GM18519 (cell line): ENCODE data around the gene ACTG2.
A peak's percentile ranks its signal among the peaks of the same experiment; 100 is the strongest.

Experiments
- ATAC-seq: cut with Tn5 transposase; IDR thresholded peaks from one replicate; pipeline ENCODE4 v1.9.1; 2021; ENCODE audit warnings: mild to moderate bottlenecking, moderate library complexity; ENCODE audit not compliant: unreplicated experiment, low FRiP score

Gene ACTG2

DNA sequence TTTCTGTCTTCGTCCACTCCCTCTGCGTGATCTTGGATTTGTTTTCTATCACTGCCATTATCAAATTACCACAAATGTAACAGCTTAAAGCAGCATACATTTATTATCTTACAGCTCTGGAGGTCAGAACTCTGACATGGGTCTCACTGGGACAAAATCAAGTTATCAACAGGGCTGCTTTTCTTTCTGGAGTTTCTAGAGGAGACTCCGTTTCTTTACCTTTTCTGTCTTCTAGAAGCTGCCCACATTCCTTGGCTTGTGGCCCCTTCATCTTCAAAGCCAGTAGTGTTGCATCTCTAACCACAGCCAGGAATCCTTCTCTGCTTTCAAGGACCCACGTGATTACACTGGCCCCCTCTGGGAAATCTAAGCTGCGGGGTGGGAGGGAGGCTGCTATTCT lies 70.0 kb downstream of the ACTG2 start:
- no peak for ATAC-seq

DNA sequence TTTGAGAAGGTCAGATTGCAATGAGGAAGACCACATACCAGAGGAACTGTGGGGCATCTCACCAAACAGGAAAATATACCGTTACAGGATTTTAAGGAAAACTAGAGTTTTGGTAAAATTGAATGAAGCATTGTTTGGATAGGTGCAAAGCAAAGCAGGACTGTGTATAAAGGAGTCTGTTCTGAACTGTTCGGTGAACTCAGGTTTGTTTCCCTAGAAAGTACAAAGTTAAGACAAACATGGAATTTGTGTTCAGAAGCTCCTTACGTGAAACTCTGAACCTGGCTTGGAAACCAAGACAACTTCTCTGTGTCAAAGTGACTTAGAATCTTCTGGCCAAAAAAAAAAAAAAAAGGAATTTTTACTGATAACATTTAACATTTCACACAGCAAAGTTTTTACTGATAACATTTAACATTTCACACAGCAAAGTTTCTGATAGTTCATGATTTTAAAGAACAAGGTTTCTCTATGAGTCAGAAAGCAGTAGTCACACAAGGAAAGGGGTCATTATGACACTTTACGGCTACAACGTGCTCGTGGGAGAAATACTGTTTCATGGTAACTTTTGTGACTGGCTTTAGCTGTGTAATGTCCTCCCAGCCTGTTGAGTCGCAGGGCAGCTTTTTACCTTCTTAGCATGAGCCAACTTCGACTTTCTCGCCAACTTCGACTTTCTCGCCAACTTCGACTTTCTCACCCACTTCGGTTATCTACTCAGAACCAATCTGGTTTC lies 70.7 kb downstream of the ACTG2 start:
- peak; percentile 53 for ATAC-seq

DNA sequence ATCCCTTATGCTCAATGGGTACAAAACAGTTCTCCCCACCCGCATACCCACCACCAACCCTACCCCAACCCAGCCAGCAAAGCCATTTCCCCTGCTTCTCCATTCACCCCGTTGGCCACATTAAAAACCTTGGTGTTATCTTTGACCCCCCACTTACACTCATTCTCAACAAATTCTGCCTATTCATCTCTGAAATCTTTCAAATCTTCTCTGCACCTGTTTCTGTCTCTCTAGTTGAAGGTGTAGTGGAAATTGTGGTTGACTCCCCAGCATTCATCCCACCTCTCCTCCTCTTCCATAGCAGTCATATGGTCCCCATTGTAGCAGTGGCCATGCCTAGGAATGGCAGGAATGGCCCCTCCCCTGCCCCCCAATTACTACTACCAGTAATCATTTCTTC lies 71.4 kb downstream of the ACTG2 start:
- ATAC-seq, result no peak

DNA sequence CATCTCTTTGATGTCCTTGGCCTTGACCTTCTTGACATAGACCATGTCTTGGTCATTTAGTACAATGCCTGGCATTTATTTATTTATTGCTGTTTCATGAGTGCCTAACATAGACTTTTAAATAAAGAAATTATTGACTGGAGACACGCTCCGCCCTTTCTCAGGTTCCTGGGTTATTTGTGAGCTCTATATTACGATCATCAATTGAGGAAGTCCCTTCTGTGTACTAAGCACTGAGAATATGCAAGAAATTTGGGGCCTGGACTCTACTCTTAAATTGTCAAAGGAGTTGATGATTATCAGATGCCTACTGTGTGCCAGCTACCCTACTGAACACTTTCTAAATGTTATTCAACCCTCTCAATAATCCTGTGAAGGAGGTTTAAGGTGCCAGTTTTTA lies 72.2 kb downstream of the ACTG2 start:
- no peak for ATAC-seq

DNA sequence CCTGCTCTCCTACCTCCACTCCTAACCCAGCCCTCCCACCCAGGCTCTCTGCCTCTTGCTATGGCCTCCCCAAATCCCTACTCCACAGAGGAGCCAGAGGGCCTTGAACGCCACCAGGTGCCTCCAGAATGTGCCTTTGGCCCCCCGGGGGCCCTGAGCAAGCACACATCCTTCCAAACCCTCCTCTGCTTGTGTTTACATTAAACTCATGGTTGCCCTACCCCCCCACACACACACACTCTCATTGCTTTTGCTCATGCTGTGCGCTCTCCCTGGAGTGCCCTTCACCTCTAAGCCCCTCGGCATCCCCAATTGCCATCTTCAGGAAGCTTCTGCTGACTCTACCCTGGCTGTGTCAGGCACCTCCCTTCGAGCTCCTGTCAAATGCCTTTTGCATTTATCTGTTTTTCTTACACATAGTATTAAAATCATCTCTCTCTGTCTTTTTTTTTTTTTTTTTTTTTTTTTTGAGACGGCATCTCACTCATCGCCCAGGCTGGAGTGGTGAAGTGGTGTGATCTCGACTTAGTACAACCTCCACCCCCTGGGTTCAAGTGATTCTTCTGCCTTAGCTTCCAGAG lies 75.6 kb downstream of the ACTG2 start:
- ATAC-seq, result no peak

DNA sequence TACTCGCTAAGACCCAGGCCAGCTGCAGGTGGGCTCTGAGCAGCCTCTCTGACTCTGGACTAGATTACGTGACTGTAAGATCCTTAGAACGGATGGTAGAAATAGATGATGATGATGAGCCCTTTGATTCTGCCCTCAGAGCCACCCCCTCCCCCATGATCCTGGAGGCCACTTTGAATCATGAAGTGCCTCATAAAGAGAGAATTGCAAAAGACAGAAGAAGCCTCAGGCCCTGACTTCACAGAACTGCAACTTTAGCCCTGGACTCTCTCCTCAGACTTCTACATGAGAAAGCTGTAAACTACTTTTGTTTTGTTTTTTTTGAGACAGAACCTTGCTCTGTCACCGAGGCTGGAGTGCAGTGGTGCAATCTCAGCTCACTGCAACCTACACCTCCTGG lies 76.5 kb downstream of the ACTG2 start:
- ATAC-seq, result no peak
